Fibroblast of mammary gland (primary cell): ENCODE results near the gene F13A1.
A peak's percentile ranks its signal among the peaks of the same experiment; 100 is the strongest.

Source experiments
- DNase-seq: peaks from one replicate; pipeline ENCODE4 v3.0.0-alpha.2; 2010; ENCODE audit warnings: low read depth
- H3K4me3 ChIP-seq: 2 replicates; pipeline ENCODE4 v1.5.1; 2011; ENCODE audit warnings: low read depth, mild to moderate bottlenecking, low read length, moderate library complexity; ENCODE audit not compliant: control insufficient read depth
- TF ChIP-seq, protein P1 (sequence below): conservative IDR thresholded peaks from 2 replicates; pipeline ENCODE4 v1.5.1; 2011; ENCODE audit warnings: low read depth, low read length, inconsistent platforms; ENCODE audit not compliant: control insufficient read depth, insufficient read depth

The F13A1 gene

DNA sequence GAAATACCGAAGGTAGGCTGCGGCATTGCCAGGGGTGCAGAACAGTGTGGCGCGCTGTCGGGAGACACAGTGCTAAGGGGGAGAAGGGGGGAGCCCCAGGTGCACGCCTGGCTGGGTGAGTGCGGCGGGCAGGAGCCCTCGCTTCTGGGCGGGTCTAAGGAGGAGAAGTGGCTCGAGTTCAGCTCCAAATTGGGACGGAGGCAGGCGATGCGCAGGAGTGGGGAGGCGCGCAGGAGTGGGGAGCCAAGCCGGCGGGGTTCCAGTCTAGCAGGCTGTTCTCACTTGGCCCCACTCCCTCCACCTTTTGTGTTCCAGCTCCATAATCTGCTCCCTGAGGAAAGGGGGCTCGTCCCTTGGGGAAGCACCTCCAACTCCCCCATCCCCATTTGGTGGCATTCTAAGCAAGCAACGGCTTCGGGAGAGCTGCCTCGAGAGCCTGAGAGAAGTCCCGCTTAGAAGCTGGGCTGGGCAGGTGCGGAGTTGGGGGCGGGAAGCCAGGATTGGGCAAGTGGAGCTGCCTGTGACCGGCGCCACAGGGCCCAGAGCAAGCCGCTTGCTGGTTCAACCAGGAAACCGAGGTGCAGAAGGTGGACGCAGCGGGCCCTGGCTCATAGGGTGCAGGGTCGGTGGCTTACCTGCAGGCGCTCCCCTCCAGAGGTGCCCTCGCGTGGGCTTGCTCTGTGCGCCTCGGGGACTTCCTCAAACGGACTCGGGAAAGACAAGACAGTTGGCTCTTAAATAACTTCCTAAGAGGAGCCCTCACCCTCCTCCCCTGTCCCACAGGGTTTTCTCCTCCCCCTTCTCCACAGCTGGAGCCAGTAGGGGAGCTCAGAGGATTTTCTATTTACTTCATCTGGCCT, at the start of gene F13A1:
TSS of gene F13A1 (minus strand) at position 711 of the 860 bp plus-strand sequence. CDS start 1,998 bp downstream, outside the sequence.
- no peak within 1 kb of the TSS for H3K4me3 ChIP-seq
- TF ChIP-seq, protein P1, sequence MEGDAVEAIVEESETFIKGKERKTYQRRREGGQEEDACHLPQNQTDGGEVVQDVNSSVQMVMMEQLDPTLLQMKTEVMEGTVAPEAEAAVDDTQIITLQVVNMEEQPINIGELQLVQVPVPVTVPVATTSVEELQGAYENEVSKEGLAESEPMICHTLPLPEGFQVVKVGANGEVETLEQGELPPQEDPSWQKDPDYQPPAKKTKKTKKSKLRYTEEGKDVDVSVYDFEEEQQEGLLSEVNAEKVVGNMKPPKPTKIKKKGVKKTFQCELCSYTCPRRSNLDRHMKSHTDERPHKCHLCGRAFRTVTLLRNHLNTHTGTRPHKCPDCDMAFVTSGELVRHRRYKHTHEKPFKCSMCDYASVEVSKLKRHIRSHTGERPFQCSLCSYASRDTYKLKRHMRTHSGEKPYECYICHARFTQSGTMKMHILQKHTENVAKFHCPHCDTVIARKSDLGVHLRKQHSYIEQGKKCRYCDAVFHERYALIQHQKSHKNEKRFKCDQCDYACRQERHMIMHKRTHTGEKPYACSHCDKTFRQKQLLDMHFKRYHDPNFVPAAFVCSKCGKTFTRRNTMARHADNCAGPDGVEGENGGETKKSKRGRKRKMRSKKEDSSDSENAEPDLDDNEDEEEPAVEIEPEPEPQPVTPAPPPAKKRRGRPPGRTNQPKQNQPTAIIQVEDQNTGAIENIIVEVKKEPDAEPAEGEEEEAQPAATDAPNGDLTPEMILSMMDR: no peak
- DNase-seq: no peak

DNA sequence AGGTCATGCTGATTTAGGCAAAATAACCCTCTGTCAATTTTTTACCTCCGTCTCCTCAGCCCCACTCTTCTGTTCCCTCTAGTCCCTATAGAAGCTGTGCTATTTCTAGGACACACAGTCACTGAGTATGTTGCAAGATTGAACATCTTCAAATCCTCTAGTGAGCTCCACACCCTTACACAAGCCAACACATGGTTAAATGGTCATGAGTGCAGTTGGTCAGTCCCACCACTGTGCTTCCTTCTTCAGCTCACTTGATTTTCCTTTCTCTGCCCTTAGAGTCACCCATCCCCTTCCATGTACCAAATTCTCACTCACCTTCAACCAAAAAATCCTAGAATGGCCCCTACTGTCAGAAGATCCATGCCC, 48.2 kb upstream of the F13A1 start:
- TF ChIP-seq, protein P1: no peak
- no peak for DNase-seq
- no peak overlapping the region for H3K4me3 ChIP-seq

DNA sequence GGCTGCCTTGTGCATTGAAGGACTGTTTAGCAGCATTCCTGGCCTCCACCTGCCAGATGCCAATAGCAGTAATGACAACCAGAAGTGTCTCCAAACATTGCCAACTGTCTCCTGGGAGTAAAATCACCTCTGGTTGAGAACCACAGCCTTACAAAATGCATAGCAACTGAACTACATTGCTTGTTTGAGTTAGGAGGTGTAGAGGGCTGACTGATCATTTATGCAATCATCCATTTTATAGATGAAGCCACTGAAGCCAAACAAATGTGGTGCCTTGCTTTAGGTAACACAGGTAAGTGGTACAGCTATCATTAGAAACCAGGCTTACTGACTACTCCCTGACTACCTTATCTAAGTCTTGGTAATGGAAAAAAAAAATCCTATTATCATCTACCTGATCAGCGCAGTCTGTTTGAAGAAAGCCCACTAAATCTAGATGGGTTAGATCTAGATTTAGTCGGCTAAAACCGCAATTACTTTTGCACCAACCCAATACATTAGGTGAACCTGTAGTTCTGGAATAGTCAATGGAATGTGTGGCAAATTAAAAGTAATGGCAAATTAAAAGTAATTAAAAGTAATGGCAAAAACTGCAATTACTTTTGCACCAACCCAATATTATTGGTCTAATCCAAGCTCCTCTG, 47.7 kb upstream of the F13A1 start:
- TF ChIP-seq, protein P1: no peak
- no peak for DNase-seq
- H3K4me3 ChIP-seq: no peak overlapping the region

DNA sequence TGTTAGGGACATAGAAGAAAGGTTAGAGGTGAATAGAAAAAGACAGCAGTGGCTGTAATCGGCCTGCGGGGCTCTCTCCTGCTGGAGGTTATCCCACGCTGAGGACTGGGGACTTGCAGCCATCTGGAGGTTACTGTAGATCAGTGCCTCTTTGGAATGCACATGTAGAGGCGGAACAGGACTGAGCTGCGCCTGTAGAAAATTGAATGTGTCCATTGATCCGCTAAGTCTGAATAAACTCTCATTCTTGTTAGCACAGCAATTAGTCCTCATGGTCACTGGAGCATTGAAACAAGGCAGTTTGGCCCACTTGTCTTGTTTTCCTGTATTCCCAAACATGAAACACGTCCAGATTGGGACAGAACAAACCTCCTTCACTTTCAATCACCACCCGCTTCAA, 46.3 kb upstream of the F13A1 start:
- no peak overlapping the region for H3K4me3 ChIP-seq
- TF ChIP-seq, protein P1: no peak
- no peak for DNase-seq

DNA sequence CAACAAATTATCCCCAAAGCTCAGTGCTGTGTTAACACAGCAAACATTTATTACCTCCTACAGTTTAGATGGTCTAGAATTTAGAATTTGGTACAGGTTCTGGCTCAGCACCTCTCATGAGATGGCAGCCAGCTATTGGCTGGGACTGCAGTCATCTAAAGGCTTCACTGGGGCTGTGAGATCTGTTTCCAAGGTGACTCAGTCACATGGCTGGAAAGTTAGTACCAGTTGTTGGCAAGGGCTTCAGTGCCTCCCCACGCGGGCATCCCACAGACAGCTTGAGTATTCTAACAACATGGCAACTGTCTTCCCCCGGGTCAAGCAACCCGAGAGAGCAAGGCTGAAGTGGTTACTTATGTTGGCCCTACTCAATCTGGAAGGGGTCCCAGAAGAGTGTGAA, 44.8 kb upstream of the F13A1 start:
- no peak overlapping the region for H3K4me3 ChIP-seq
- no peak for DNase-seq
- TF ChIP-seq, protein P1: no peak

DNA sequence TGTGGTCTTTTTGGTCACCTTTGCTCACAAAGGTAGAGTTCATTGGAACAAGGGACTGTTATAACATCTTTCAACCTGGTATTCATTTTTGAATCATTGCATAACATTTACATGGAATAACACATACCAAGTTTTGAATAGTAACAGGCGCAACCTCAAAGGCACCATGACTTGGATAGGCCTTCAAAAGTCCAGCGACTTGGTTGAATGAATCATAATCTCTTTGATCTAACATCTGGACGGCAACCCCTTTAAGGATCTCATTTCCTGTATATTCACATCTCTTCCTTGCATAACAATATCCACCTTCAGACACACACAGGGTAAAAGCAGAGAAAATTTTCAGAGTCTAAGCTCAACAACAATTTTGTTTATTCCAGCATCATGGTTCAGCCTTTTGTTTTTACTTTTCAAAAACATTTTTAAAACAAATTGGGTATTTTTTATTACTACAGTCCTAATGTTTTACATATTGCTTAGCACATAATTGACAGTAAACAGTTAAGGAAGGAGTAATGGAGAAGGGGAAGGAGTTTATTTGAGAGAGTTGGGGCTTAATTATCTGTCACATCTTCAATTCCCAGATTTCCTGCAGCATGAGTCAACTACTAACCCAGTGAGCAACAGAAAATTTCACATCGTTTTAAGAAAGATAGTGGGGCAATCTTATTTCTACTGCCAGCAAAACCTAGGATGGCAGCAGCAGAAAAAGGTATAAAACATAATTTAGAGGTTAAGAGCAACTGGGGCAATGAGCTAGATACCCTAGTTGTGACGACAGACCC, 41.8 kb upstream of the F13A1 start:
- TF ChIP-seq, protein P1: no peak
- H3K4me3 ChIP-seq: no peak overlapping the region
- DNase-seq: peak; percentile 12
